Measurements from ENCODE around the gene CISD1.

CISD1 gene

GRCh38 chr10:58265249-58265648 lies 3.7 kb upstream of the CISD1 start:
- DNase-seq (ENCODE audit: low read depth) = no peak

GRCh38 chr10:58266003-58266825 lies 2.7 kb upstream of the CISD1 start:
- DNase-seq (ENCODE audit: low read depth) = no peak

- DNase-seq (ENCODE audit: low read depth) = peak; percentile 20
Observed at GRCh38 chr10:58266826-58267712, 1.9 kb upstream of the CISD1 start.

- peak; percentile 92 for DNase-seq (ENCODE audit: low read depth)
Observed at GRCh38 chr10:58267713-58268453, 1.1 kb upstream of the CISD1 start, which contains the start of gene IPMK. Gene IPMK (minus strand): TSS chr10:58267894. CDS start chr10:58267611, 283 bp downstream.

- DNase-seq (ENCODE audit: low read depth) = no peak
Observed at GRCh38 chr10:58268454-58268945, 462 bp upstream of the CISD1 start.

DNA sequence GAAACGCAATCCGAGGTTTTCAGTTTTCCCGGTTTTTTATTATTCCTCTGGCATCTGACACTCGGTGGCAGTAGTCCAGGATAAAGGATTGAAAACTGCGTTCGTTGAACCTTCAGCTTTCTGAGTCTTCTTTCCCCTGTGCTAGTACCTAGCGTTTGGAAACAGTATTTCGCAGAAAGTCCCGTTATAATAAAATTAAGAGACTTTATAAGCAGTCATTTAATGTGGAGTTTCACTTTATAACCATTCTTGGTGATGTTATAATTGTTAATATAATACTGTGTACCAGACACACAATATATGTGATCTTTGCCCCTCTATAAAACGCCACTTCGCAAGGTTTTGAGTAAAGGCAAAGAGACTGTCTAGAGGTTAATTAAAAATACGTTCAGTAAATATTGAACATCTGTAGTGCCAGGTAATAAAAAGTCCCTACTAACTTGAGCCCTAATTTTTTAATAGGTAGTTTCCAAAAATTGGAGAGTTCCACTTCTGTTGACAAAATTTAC lies 874 bp downstream of the CISD1 start:
- DNase-seq (ENCODE audit: low read depth) = no peak

- no peak for DNase-seq (ENCODE audit: low read depth)
Observed at GRCh38 chr10:58275261-58275660, 6.3 kb downstream of the CISD1 start.

DNA sequence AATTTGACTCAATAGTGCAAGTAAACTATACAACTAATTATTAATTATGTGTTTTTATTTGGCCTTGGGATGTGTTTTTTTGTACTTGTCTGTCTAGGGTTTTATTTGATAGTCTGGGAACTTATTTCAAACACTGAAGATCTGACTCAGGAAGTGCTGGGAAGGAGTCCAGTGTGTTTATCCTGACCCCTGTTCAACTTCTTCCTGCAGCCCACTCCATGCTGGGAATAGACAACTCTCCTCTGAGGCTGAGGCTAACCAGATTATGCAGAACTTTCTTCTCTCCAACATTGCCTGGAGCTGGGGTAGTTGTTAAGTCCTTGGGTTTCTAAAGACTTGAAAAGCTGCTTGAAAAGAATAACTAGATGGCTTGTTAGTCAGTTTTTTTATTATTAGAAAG lies 6.9 kb downstream of the CISD1 start:
- no peak for DNase-seq (ENCODE audit: low read depth)

DNA sequence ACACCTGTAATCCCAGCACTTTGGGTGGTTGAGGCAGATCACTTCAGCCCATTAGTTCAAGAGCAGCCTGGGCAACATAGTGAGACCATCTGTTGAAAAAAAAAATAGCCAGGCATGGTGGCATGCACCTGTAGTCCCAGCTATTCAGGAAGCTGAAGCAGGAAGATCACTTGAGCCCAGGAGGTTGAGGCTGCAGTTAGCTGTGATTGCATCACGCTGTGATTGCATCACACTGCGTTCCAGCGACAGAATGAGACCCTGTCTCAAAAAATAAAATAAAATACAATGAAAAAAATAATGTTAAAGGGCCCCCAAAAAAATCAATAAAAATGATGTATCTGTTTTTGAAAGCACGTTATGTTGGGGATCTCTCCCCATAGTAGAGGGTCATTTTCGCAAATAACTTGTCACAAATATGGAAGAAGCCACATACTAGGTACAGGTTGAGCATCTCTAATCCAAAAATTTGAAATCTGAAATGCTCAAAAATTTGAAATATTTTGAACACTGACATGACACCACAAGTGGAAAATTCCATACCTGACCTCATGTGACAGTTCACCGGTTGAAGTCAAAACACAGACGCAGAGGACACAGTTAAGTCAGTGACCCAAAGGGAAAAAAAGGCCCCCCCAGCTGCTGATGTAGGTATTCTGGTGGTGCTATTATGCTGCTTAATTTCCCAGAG lies 9.5 kb downstream of the CISD1 start:
- DNase-seq (ENCODE audit: low read depth) = no peak

DNA sequence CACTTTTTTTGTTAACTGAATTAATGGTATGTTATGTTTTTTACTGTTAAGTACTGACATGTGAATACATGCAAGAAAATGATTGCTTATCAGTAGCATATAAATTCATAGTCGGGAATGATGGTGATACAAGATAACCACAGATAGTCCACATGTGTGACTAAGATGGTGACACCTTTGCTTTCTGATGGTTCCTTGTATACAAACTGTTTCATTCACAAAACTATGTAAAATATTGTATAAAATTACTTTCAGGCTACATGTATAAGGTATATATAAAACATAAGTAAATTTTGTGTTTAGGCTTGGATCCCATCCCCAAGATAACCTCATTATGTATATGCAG lies 10.0 kb downstream of the CISD1 start:
- DNase-seq (ENCODE audit: low read depth) = no peak

- DNase-seq (ENCODE audit: low read depth) = no peak
Observed at GRCh38 chr10:58280477-58280876, 11.5 kb downstream of the CISD1 start.

GRCh38 chr10:58281092-58281752 lies 12.3 kb downstream of the CISD1 start:
- DNase-seq (ENCODE audit: low read depth) = no peak

- no peak for DNase-seq (ENCODE audit: low read depth)
Observed at GRCh38 chr10:58282615-58283014, 13.7 kb downstream of the CISD1 start.

DNA sequence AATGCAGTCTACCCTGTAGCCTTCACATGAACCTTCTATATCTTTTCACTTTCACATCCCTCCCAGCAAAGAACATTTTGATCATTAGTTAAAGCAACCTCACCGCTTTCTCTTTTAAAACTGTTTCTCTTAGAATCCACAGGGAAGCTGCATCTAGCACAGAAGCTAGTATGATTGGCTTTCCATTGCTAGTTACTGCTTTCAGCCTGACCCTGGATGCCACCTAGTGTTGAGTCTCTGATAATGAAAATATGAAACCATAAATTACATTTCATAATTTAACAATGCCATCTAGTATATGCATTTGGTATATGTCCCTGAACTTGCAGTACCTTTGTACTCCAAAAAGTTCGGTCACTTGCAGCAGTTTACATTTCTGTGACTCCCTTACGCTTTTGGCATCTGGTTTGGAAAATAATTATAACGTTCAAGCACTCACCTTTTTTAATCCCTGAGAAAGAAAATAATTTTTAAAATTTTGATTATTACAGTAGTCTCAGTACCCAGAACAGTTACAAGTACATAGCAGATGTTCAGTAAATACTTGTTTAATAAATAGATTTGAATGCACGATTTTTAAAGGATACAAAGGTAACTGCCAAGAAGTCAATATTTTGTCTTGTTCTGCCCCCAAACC lies 22.7 kb downstream of the CISD1 start:
- DNase-seq (ENCODE audit: low read depth) = no peak

- no peak for DNase-seq (ENCODE audit: low read depth)
Observed at GRCh38 chr10:58293989-58294388, 25.0 kb downstream of the CISD1 start.

DNA sequence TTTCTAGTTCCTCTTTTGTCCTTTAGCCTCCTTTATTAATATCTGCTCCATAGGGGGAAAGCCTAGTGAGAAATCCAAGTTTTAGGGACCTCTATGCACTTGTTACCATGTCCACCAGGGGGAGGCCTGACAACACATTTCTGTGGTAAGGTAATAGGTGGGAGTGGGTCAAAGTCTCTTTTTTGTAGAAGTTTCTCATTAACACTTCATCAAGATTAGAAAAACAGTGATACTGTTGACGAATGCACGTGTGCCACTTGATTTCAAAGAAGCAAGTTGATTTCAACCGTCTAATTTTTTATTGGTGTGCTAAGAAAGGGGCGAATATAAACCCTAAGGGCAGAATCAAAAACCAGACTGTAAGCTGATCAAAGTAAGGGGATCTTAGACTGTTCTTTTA lies 30.6 kb downstream of the CISD1 start:
- peak; percentile 39 for DNase-seq (ENCODE audit: low read depth)

GRCh38 chr10:58300676-58301075 lies 31.7 kb downstream of the CISD1 start:
- DNase-seq (ENCODE audit: low read depth) = no peak

GRCh38 chr10:58302254-58302653 lies 33.3 kb downstream of the CISD1 start:
- DNase-seq (ENCODE audit: low read depth) = no peak

DNA sequence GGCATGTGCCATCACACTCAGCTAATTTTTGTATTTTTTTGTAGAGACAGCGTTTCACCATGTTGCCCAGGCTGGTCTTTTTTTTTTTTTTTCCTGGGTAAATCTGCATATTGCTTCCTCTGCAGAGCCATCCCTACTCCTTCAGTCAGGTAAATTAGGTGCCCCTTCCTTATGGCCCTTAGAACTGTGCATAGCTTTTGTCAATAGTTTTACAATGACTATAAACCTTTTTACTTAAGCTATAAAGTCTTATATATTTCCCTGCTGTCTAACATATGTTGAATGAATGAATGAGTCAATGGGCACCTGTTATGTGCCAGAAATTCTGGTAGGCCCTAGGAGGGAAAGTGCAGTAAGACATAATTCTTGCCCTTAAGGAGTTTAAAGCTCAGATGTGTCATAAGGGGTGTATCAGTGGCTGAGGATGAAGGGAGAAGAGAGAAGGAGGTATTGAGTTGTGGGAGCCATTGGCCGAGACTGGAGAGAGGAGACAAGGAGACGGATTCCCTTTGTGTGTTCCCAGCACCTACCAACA lies 35.2 kb downstream of the CISD1 start:
- no peak for DNase-seq (ENCODE audit: low read depth)

- DNase-seq (ENCODE audit: low read depth) = no peak
Observed at GRCh38 chr10:58305821-58306220, 36.9 kb downstream of the CISD1 start.
